Lung (tissue), 12 donors: ENCODE results near the gene SLF2. TPM values are rescaled to one million over a fixed set of nuclear protein-coding genes. Genes with fewer than 3 reads are reported as not detected.

Source experiments
- ATAC-seq: fragments of 200-7000 bp; cut with Tn5 transposase; one replicate; pipeline ENCODE4 v1.9.1; 2020; ENCODE audit warnings: moderate number of reproducible peaks; ENCODE audit not compliant: insufficient read depth, low FRiP score
- DNase-seq, 3 donors: peaks; one replicate each; pipeline ENCODE4 v3.0.0-alpha.2; 2013 to 2017
- H3K27ac ChIP-seq, 2 donors: one replicate each; pipeline ENCODE4 v1.5.1; 2013; ENCODE audit warnings: mild to moderate bottlenecking in 2 of 2, moderate library complexity in 2 of 2, control low read depth in 1 of 2, inconsistent platforms in 1 of 2, low read depth in 1 of 2, low read length in 1 of 2
- H3K27me3 ChIP-seq, 3 donors: one replicate each; pipeline ENCODE4 v1.5.1; 2013; ENCODE audit warnings: low read length in 2 of 3; ENCODE audit not compliant: control insufficient read depth in 3 of 3, insufficient read depth in 3 of 3
- H3K36me3 ChIP-seq, 4 donors: one replicate each; pipeline ENCODE4 v1.5.1; 2013; ENCODE audit warnings: low read length in 4 of 4, mild to moderate bottlenecking in 1 of 4, moderate library complexity in 1 of 4; ENCODE audit not compliant: control insufficient read depth in 4 of 4, insufficient read depth in 4 of 4
- H3K4me1 ChIP-seq, 5 donors: one replicate each; pipeline ENCODE4 v1.5.1; 2013; ENCODE audit warnings: low read length in 5 of 5, mild to moderate bottlenecking in 2 of 5, moderate library complexity in 1 of 5; ENCODE audit not compliant: control insufficient read depth in 5 of 5, insufficient read depth in 5 of 5
- H3K4me3 ChIP-seq: one replicate; pipeline ENCODE4 v1.5.1; 2013; ENCODE audit warnings: mild to moderate bottlenecking, control low read depth, moderate library complexity
- H3K9ac ChIP-seq, 2 donors: one replicate each; pipeline ENCODE4 v1.5.1; 2013; ENCODE audit warnings: low read length in 2 of 2, control low read depth in 1 of 2; ENCODE audit not compliant: insufficient read depth in 1 of 2
- H3K9me3 ChIP-seq, 4 donors: one replicate each; pipeline ENCODE4 v1.5.1; 2013; ENCODE audit warnings: low read length in 3 of 4, mild to moderate bottlenecking in 1 of 4, moderate library complexity in 1 of 4; ENCODE audit not compliant: control insufficient read depth in 4 of 4, insufficient read depth in 3 of 4
- WGBS, 2 donors: extraction: QIAGEN DNeasy Blood & Tissue Kit; methylation state at CpG; one replicate each; pipeline ENCODE4 v1.1.7; 2013; 5-methylcytosine and 5-hydroxymethylcytosine counted together
- polyA plus RNA-seq, 2 donors: library from polyadenylated mRNA; stranded (reverse); fragments of 200-250 nt; gene quantifications; one replicate each; pipeline ENCODE4 v1.2.1, GENCODE V29; 2013
- total RNA-seq, 2 donors: library from RNA; depleted of rRNA in 1 of 2; stranded (reverse); fragments of >200 nt in 1 of 2; gene quantifications; one replicate each; pipeline ENCODE4 v1.2.1, GENCODE V29; 2014 to 2021
- TF ChIP-seq, protein P1 (sequence below): IDR thresholded peaks from 2 replicates; pipeline ENCODE4 v1.5.1; 2012; ENCODE audit warnings: mild to moderate bottlenecking; ENCODE audit errors: control extremely low read depth, extremely low read depth
- donor health status: control.
- donor health status: control.
- donor health status: Bipolar disorder and iron deficiency.
- donor health status: healthy.
- donor health status: DM: yes; HTN: yes; CAD: no.

The SLF2 gene
- total and polyA plus RNA-seq, 4 donors: 7.1 to 60.0 (median 21.8) TPM

DNA sequence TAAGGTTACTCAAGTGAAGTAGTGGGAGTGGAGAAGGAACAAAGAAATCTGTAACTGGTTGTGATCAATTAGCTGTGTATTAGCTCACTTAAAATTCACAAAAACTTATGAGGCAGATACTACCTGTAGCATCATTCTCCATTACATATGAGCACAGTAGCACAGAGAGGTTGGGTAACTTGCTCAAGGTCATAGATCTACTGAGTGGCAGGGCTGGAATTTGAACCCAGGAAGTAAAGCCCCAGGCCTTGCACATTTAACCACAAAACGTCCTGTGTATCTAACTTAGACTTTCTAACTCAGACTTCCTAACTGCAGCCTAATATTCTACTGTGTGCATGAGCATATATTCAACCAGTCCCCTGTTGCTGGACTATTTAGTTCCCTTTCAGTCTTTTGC, 5.6 kb upstream of the SLF2 start:
- TF ChIP-seq, protein P1, sequence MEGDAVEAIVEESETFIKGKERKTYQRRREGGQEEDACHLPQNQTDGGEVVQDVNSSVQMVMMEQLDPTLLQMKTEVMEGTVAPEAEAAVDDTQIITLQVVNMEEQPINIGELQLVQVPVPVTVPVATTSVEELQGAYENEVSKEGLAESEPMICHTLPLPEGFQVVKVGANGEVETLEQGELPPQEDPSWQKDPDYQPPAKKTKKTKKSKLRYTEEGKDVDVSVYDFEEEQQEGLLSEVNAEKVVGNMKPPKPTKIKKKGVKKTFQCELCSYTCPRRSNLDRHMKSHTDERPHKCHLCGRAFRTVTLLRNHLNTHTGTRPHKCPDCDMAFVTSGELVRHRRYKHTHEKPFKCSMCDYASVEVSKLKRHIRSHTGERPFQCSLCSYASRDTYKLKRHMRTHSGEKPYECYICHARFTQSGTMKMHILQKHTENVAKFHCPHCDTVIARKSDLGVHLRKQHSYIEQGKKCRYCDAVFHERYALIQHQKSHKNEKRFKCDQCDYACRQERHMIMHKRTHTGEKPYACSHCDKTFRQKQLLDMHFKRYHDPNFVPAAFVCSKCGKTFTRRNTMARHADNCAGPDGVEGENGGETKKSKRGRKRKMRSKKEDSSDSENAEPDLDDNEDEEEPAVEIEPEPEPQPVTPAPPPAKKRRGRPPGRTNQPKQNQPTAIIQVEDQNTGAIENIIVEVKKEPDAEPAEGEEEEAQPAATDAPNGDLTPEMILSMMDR: no peak
- Histone ChIP-seq H3K9me3 (no peaks in the 10 kb centered on the region), H3K27me3 (no peaks in the 10 kb centered on the region), H3K36me3 (no peaks in the 10 kb centered on the region), H3K9ac (no peak overlapping the region), H3K4me1 (peaks cover 0 to 21% (median 13%) of the 10 kb centered on the region in 5 donors), H3K4me3 (no peak overlapping the region), H3K27ac (no peak overlapping the region)
- 33 to 53% methylated on average over 1 of the region's 1 CpG for WGBS, 2 donors
- DNase-seq: no peak
- ATAC-seq: no peak

GRCh38 chr10:100907773-100908363, 4.9 kb upstream of the SLF2 start:
- Histone ChIP-seq H3K27ac (no peak overlapping the region), H3K4me1 (peaks cover 0 to 24% (median 13%) of the 10 kb centered on the region in 5 donors), H3K27me3 (no peaks in the 10 kb centered on the region), H3K36me3 (peaks cover 0 to under 1% (median 0%) of the 10 kb centered on the region in 4 donors), H3K4me3 (no peak overlapping the region), H3K9me3 (no peaks in the 10 kb centered on the region), H3K9ac (no peak overlapping the region)
- 80 to 85% methylated on average over 4 of the region's 4 CpGs for WGBS, 2 donors
- TF ChIP-seq, protein P1: no peak
- DNase-seq (no peak), ATAC-seq (no peak)

DNA sequence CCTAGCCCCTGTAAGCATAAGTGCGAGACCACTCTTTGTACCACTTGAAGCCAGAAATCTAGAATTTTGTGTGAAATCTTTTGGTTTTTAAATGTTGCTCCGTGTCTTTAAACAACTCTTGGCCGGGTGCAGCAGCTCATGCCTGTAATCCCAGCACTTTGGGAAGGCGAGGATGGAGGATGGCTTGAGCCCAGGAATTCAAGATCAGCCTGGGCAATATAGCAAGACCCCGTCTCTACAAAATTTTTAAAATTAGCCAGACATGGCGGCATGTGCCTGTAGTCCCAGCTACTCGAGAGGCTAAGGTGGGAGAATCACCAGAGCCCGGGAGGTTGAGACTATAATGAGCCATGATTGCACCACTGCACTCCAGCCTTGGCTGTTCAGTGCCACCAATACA, 4.4 kb upstream of the SLF2 start:
- Histone ChIP-seq H3K4me3 (no peak overlapping the region), H3K27me3 (no peaks in the 10 kb centered on the region), H3K36me3 (peaks cover 0 to 3% (median 0%) of the 10 kb centered on the region in 4 donors), H3K9ac (no peak overlapping the region), H3K9me3 (no peaks in the 10 kb centered on the region), H3K27ac (no peak overlapping the region), H3K4me1 (peaks cover 0 to 24% (median 13%) of the 10 kb centered on the region in 5 donors)
- ATAC-seq (no peak), DNase-seq (no peak)
- 90 to 97% methylated on average over 8 of the region's 8 CpGs for WGBS, 2 donors
- TF ChIP-seq, protein P1: no peak
